GM19193 (cell line): ENCODE measurements around the gene TPI1.
A peak's percentile ranks its signal among the peaks of the same experiment; 100 is the strongest.

Experiments
- POLR2A ChIP-seq: IDR thresholded peaks from 4 replicates; pipeline ENCODE4 v1.6.1; 2011; ENCODE audit not compliant: insufficient read depth, insufficient read length; ENCODE audit errors: extremely low read depth

Gene TPI1

GRCh38 chr12:6868211-6869048 is 1.1 kb downstream of the TPI1 start:
- TF ChIP-seq POLR2A = no peak

GRCh38 chr12:6869049-6870021 is 2.0 kb downstream of the TPI1 start:
- TF ChIP-seq POLR2A = peak; percentile 29

GRCh38 chr12:6871052-6871957 is 4.0 kb downstream of the TPI1 start:
- TF ChIP-seq POLR2A = peak; percentile 16

- TF ChIP-seq POLR2A = peak; percentile 45
Measured at GRCh38 chr12:6872073-6873048, 5.0 kb downstream of the TPI1 start.

- peak; percentile 74 for TF ChIP-seq POLR2A
Measured at GRCh38 chr12:6873094-6874014, 6.0 kb downstream of the TPI1 start, which contains the start of gene SPSB2. SPSB2 (minus strand) TSS chr12:6873303; CDS start chr12:6872901, 402 bp downstream.

- TF ChIP-seq POLR2A = no peak
Measured at GRCh38 chr12:6883252-6883651, 15.9 kb downstream of the TPI1 start.

- TF ChIP-seq POLR2A = no peak
Measured at GRCh38 chr12:6883683-6884082, 16.4 kb downstream of the TPI1 start.

GRCh38 chr12:6884539-6884938 is 17.2 kb downstream of the TPI1 start:
- no peak for TF ChIP-seq POLR2A

- no peak for TF ChIP-seq POLR2A
Measured at GRCh38 chr12:6887460-6887859, 20.1 kb downstream of the TPI1 start.

- TF ChIP-seq POLR2A = no peak
Measured at GRCh38 chr12:6888360-6888759, 21.0 kb downstream of the TPI1 start.

GRCh38 chr12:6890789-6891645 is 23.7 kb downstream of the TPI1 start:
- peak; percentile 87 for TF ChIP-seq POLR2A

GRCh38 chr12:6891646-6892001 is 24.3 kb downstream of the TPI1 start:
- TF ChIP-seq POLR2A = no peak

GRCh38 chr12:6894321-6894720 is 27.0 kb downstream of the TPI1 start:
- no peak for TF ChIP-seq POLR2A
